Cardiac fibroblast (primary cell): ENCODE data around the gene MTURN.

Source experiments
- DNase-seq, 2 donors: peaks; one replicate each; pipeline versions ENCODE4 v3.0.0 to v3.0.0-alpha.2; 2010; ENCODE audit warnings: low read depth in 2 of 2
- H3K4me3 ChIP-seq, 2 donors: replicated peaks in 1 of 2; 1 replicate in 1 of 2; 2 replicates in 1 of 2; pipeline ENCODE4 v1.5.1; 2011; ENCODE audit warnings: low read depth in 2 of 2, low read length in 2 of 2, mild to moderate bottlenecking in 2 of 2, moderate library complexity in 1 of 2
- TF ChIP-seq, protein P1 (sequence below): IDR thresholded peaks from one replicate; pipeline ENCODE4 v1.5.1; 2011; ENCODE audit warnings: low read depth, mild to moderate bottlenecking, low read length, inconsistent platforms

The MTURN gene

DNA sequence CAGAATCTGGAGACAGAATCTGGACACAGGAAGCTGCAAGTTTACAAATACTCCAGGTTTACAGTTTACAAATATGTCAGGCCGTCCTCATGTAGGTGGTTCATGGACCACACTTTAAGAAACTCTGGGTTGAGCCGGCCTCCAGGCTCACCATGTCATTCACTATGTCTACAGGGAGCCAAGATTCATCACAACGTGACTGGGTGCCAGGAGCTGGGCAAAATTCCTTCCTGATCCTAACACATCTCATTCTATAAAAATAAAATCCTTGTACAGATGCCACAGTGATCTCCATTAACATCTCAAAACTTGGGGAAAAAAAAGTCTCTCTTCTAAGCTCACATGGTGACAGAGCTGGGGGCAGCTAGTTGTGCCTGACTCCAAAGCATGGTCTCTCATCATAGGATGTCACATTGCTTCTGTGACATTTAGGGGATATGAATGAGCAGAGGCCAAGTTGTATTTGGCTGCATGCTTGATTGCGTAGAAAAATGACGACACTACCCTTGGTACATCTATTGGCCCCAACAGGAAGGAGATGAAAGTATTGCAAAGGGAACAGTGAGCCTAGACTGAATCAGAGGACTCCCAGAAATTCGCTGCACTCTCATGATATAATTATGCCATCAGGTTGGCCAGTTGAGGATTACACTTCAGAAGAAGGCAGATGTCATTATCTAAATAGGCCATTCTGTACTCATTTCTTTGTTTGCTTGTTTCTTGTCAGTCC lies 35.9 kb downstream of the MTURN start:
- DNase-seq: peak in 1 of 2 donors; percentile 65
- no peak overlapping the region for H3K4me3 ChIP-seq
- TF ChIP-seq, protein P1, sequence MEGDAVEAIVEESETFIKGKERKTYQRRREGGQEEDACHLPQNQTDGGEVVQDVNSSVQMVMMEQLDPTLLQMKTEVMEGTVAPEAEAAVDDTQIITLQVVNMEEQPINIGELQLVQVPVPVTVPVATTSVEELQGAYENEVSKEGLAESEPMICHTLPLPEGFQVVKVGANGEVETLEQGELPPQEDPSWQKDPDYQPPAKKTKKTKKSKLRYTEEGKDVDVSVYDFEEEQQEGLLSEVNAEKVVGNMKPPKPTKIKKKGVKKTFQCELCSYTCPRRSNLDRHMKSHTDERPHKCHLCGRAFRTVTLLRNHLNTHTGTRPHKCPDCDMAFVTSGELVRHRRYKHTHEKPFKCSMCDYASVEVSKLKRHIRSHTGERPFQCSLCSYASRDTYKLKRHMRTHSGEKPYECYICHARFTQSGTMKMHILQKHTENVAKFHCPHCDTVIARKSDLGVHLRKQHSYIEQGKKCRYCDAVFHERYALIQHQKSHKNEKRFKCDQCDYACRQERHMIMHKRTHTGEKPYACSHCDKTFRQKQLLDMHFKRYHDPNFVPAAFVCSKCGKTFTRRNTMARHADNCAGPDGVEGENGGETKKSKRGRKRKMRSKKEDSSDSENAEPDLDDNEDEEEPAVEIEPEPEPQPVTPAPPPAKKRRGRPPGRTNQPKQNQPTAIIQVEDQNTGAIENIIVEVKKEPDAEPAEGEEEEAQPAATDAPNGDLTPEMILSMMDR: no peak

- H3K4me3 ChIP-seq: no peak overlapping the region
- peak in 1 of 2 donors; percentile 57 for DNase-seq
- TF ChIP-seq, protein P1: no peak
Observed at GRCh38 chr7:30171766-30172447, 37.1 kb downstream of the MTURN start.

DNA sequence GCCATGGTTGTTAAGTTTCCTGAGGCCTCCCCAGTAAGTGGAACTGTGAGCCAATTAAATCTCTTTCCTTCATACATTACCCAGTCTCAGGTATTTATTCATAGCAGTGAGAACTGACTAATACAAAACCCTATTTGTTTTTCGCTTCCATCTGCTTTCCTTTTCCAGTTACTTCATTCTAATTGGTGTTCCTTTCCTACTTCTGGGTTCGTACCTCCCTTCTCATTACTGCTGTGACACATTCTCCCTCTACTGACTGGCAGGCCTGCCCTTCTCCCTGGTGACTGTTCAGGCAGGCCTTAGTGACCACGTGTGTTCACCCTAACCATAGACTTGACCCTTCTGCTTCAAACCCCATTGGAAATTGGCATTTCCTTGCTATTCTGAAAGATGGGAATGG lies 37.7 kb downstream of the MTURN start:
- H3K4me3 ChIP-seq: no peak overlapping the region
- TF ChIP-seq, protein P1: no peak
- DNase-seq: no peak

DNA sequence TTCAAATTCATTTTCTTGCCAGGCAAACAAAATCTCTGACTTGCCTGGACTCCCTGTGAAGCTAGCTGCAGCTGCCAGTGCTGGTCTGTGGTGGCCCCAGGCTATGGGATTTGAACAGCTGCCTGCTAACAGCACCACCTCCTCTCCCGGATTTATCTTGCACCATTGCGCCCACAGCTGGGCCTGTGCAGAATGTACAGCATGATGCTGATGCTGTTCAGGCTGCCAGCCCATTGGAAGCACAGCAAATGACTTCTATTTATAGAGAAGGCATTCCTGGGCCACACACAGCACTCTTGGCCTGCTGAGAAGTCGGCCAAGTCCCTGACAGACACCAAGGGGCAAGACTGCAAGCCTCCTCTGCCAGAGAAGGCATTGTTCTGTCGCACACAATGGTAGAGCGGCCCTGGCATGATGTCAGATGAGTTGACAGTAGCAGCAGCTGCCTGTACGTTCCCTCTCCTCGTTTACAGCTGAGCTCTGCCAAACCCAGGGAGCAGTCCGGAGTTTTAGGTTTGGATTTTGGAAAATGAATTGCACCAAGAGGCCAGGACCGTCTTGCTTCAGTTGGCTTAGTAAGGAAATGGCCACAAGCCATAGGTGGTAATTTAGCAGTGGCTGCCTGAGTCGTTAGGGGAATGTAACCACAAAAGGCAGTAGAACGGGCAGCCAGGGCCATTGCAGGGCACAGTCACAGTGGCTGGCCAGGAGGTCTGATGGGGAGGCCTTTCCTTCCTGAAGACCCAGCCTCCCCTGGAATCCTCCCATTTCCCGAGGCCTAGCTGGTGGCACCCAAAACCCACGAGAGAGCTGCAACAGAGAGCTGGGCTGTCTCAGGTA lies 38.5 kb downstream of the MTURN start:
- TF ChIP-seq, protein P1: no peak
- peak; percentile 70 to 93 for DNase-seq
- no peak overlapping the region for H3K4me3 ChIP-seq

DNA sequence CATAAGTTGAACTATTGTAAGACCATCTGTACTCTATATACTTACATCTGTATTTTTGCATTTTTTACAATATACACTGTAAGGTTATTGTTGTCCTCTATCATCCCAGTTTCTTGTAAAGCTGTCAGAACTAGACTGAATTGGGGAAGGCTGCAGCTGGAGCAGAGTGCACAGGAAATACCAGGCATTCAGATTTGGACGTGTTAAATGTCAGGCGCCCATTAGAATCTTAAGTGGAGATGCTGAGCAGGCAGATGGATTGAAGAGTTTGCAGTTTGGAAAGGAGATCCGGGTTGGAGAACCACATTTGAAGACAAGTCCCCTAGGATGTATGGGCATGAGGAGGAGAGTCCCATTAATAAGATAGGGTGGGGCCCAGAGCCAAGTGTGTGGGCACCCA lies 40.4 kb downstream of the MTURN start:
- DNase-seq: peak in 1 of 2 donors; percentile 55
- TF ChIP-seq, protein P1: no peak
- no peak overlapping the region for H3K4me3 ChIP-seq

DNA sequence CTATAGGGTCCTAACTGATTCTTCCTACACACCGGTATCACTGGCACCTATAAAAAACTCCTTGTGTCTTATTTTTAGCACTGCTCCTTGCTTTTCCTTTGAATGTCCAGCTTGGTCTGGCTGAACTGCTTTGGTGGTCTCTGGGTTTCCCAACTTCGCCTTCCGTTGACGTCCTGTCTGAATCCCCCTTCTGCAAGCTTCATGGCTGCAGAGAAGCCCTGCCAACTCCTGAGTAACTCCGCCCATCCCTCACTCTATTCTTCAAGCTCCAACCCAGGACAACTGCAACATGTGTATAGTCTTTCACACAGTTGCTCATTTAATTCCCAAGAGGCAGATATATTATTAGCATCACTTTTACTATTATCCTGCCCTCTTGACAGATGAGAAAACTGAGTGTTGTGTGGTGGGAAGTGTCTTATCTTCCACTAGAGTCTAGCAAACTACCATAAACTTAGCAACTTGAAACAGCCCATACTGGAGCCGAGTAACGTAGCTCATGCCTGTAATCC lies 40.9 kb downstream of the MTURN start:
- no peak overlapping the region for H3K4me3 ChIP-seq
- TF ChIP-seq, protein P1: no peak
- DNase-seq: no peak
